ENCODE results near the gene EML6. TPM values are rescaled to one million over a fixed set of nuclear protein-coding genes. Genes with fewer than 3 reads are reported as not detected.

The EML6 gene
- total and polyA plus RNA-seq, 3 donors from 2014 or later = 7.6 to 17.3 (median 12.1) TPM

GRCh38 chr2:54714996-54715395 lies 8.5 kb upstream of the EML6 start:
- Histone ChIP-seq H3K9me3 (no peaks in the 10 kb centered on the region), H3K27me3 (no peaks in the 10 kb centered on the region), H3K36me3 (ENCODE audit: low read depth, missing control alignments) (no peaks in the 10 kb centered on the region), H3K4me1 (no peaks in the 10 kb centered on the region), H3K27ac (no peak overlapping the region), H3K4me3 (no peak overlapping the region)
- DNase-seq = no peak
- intact Hi-C loops (cut with DNase I; ENCODE audit: low total_unique reads) = no loop called here
- TF ChIP-seq POLR2A (IDR thresholded peaks at IDR 0.05) (no peak), CTCF (IDR thresholded peaks at IDR 0.05) (no peak)
- 65 to 68% methylated on average over 4 of the region's 4 CpGs for WGBS, 2 donors

- no peak for TF ChIP-seq CTCF (IDR thresholded peaks at IDR 0.05)
- Histone ChIP-seq H3K9me3 (no peaks in the 10 kb centered on the region), H3K27ac (no peak overlapping the region), H3K27me3 (no peaks in the 10 kb centered on the region), H3K4me1 (no peaks in the 10 kb centered on the region), H3K36me3 (ENCODE audit: low read depth, missing control alignments) (no peaks in the 10 kb centered on the region), H3K4me3 (no peak overlapping the region)
- intact Hi-C loops (cut with DNase I; ENCODE audit: low total_unique reads) = no loop called here
- no peak for DNase-seq
Observed at GRCh38 chr2:54716375-54716774, 7.1 kb upstream of the EML6 start.

GRCh38 chr2:54720563-54720962 lies 2.9 kb upstream of the EML6 start:
- Histone ChIP-seq H3K4me3 (no peak overlapping the region), H3K9me3 (no peaks in the 10 kb centered on the region), H3K27me3 (no peaks in the 10 kb centered on the region), H3K36me3 (ENCODE audit: low read depth, missing control alignments) (no peaks in the 10 kb centered on the region), H3K27ac (no peak overlapping the region), H3K4me1 (no peaks in the 10 kb centered on the region)
- no peak for DNase-seq
- intact Hi-C loops (cut with DNase I; ENCODE audit: low total_unique reads) = no loop called here
- no peak for TF ChIP-seq POLR2A (IDR thresholded peaks at IDR 0.05)
- no peak for TF ChIP-seq CTCF (IDR thresholded peaks at IDR 0.05)
- 58 to 68% methylated on average over 1 to 2 of the region's 2 CpGs for WGBS, 2 donors

- Histone ChIP-seq H3K4me3 (peak overlapping the region; percentile 70 to 85), H3K27ac (peak overlapping the region; percentile 18 to 84), H3K9me3 (no peaks in the 10 kb centered on the region), H3K27me3 (no peaks in the 10 kb centered on the region), H3K36me3 (ENCODE audit: low read depth, missing control alignments) (no peaks in the 10 kb centered on the region), H3K4me1 (no peaks in the 10 kb centered on the region)
- intact Hi-C loops (cut with DNase I; ENCODE audit: low total_unique reads) = no loop called here
- TF ChIP-seq CTCF (IDR thresholded peaks at IDR 0.05) (no peak), POLR2A (IDR thresholded peaks at IDR 0.05) (no peak)
- WGBS, 2 donors = 5 to 8% methylated on average over 10 of the region's 10 CpGs
- DNase-seq = no peak
Observed at GRCh38 chr2:54722641-54723040, 821 bp upstream of the EML6 start.

GRCh38 chr2:54723996-54724559 lies 616 bp downstream of the EML6 start:
- Histone ChIP-seq H3K9me3 (no peaks in the 10 kb centered on the region), H3K27me3 (no peaks in the 10 kb centered on the region), H3K4me3 (peak overlapping the region; percentile 70 to 85), H3K27ac (peak overlapping the region in 1 of 2 donors; percentile 84), H3K4me1 (no peaks in the 10 kb centered on the region), H3K36me3 (ENCODE audit: low read depth, missing control alignments) (no peaks in the 10 kb centered on the region)
- intact Hi-C loops (cut with DNase I; ENCODE audit: low total_unique reads) = no loop called here
- no peak for DNase-seq
- TF ChIP-seq CTCF (IDR thresholded peaks at IDR 0.05) (peak in 1 of 3 experiments; percentile 0), POLR2A (IDR thresholded peaks at IDR 0.05) (no peak)
- WGBS, 2 donors = 1% methylated on average over 22 to 23 of the region's 23 CpGs
